Transverse colon (tissue), 4 donors: ENCODE measurements around the gene TSPAN3. TPM values are rescaled to one million over a fixed set of nuclear protein-coding genes. Genes with fewer than 3 reads are reported as not detected.

Source experiments
- DNase-seq: peaks from one replicate; pipeline ENCODE4 v3.0.0-alpha.2; 2019
- H3K27ac ChIP-seq, 4 donors: fragments of 200-600 bp; sonication (generic); 2 replicates each; pipeline ENCODE4 v1.5.1; 2016 to 2018; ENCODE audit warnings: inconsistent platforms in 4 of 4
- H3K27me3 ChIP-seq: fragments of 200-600 bp; sonication (generic); 2 replicates; pipeline ENCODE4 v1.5.1; 2017; ENCODE audit warnings: inconsistent platforms
- H3K36me3 ChIP-seq, 4 donors: fragments of 200-600 bp; sonication (generic); 2 replicates each; pipeline ENCODE4 v1.5.1; 2017 to 2019; ENCODE audit warnings: inconsistent platforms in 4 of 4
- H3K4me1 ChIP-seq, 4 donors: fragments of 200-600 bp; sonication (generic); 2 replicates each; pipeline ENCODE4 v1.5.1; 2017 to 2020; ENCODE audit warnings: inconsistent platforms in 4 of 4
- H3K4me3 ChIP-seq, 4 donors: fragments of 200-600 bp; sonication (generic); 1 replicate in 1 of 4; 2 replicates in 3 of 4; pipeline versions ENCODE4 v1.5.1 to v1.6.1; 2017 to 2019; ENCODE audit warnings: inconsistent platforms in 4 of 4
- H3K9me3 ChIP-seq, 2 donors: fragments of 200-600 bp; sonication (generic); 2 replicates each; pipeline ENCODE4 v1.5.1; 2017 to 2019; ENCODE audit warnings: inconsistent platforms in 2 of 2
- EP300 ChIP-seq: sonication (generic); formaldehyde crosslinking; IDR thresholded peaks from one replicate; pipeline ENCODE4 v1.6.1; 2017; ENCODE audit warnings: antibody characterized with exemption, low read depth
- POLR2A ChIP-seq: fragments of 450-650 bp; IDR thresholded peaks from one replicate; pipeline ENCODE4 v1.6.1; 2016; ENCODE audit warnings: antibody characterized with exemption, mild to moderate bottlenecking, moderate library complexity
- POLR2AphosphoS5 ChIP-seq, 3 donors: sonication (generic); formaldehyde crosslinking; IDR thresholded peaks; one replicate each; pipeline ENCODE4 v1.6.1; 2016; ENCODE audit warnings: antibody characterized with exemption in 3 of 3
- WGBS, 2 donors: methylation state at CpG; one replicate each; pipeline ENCODE4 v1.1.5; 2018; ENCODE audit warnings: low coverage in 1 of 2; 5-methylcytosine and 5-hydroxymethylcytosine counted together
- in situ Hi-C, 4 donors: fragments of 200-750 bp; cut with MboI; loops; one replicate each; pipeline versions ENCODE4 v1.15.0 to v1.15.1; 2017; ENCODE audit warnings: low sequenced_read_pairs in 3 of 4, low pct_ligation_motif_present in 1 of 4, low pct_unique_long_range_greater_than_20kb in 1 of 4
- intact Hi-C: fragments of 100-400 bp; cut with DNase I; formaldehyde crosslinking; loops from one replicate; pipeline ENCODE4 v1.15.1; 2023; ENCODE audit warnings: low total_unique reads
- total RNA-seq, 4 donors: library from RNA; depleted of rRNA; stranded (reverse); fragments of >200 nt; gene quantifications; one replicate each; pipeline ENCODE4 v1.1.0, GENCODE V29; 2016
- TF ChIP-seq, protein P1 (sequence below), 5 experiments: fragments of 200-600 bp in 3 of 5; fragments of 450-650 bp in 2 of 5; sonication (generic) in 3 of 5; IDR thresholded peaks; 1 replicate in 2 of 5; 2 replicates in 3 of 5; pipeline ENCODE4 v1.5.1; 2016 to 2017; ENCODE audit warnings: antibody characterized with exemption in 5 of 5, inconsistent platforms in 3 of 5, mild to moderate bottlenecking in 2 of 5, moderate library complexity in 1 of 5

The TSPAN3 gene
- total RNA-seq, 4 donors from 2014 or later: 365 to 1,069 (median 676) TPM

DNA sequence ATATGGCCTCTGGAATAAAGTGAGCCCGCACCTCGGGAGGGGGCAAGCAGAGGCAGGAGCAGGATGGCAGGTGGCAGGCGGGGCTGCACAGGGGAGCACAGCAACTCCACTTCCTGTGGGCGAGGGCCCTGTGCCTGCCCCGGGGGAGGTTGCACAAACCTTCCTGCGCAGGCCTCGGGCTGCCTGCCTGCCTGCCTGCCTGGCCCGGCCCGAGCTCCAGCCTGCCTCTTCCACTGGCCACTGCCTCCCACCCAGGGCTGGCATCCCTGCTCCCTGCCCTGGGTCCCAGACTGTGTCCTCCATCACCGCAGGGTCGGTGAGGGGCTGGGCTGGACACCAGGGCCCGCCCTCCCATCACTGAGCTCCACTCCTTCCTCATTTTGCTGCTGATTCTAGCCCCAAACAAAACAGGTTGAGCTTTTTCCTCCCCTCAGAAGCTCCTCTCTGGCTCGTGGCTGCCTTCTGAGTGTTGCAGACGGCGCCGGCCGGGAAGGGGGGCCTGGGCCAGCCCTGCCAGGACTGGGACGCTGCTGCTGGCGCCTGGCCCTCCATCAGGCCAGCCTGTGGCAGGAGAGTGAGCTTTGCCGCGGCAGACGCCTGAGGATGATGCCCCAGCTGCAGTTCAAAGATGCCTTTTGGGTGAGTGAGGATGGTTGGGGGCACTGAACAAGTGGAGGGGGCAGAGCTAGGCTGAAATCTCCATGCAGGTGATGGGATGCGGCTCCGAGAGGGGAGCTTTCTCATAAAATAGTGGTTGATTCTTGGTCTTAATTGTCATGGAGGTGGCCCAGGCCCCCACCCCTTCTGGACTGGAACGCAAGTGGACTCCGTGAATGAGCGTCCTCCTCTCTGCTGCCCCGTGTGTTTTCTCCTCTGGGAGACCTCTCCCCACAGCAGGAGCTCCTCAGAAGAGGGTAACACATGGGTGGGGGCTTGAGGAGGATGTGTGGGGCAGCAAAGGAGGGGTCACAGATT, 75.7 kb downstream of the TSPAN3 start, which contains the start of gene PSTPIP1:
PSTPIP1 (plus strand) TSS at position 156 of the 975 bp plus-strand sequence; CDS start at position 604, 448 bp downstream.
- in situ Hi-C loops: no loop called here
- Histone ChIP-seq H3K36me3 (no peaks in the 10 kb centered on the region), H3K4me3 (peak within 1 kb of the TSS in 2 of 4 donors; percentile 29 to 39), H3K27me3 (no peaks in the 10 kb centered on the region), H3K27ac (peak within 1 kb of the TSS; percentile 62 to 77 (median 66)), H3K9me3 (no peaks in the 10 kb centered on the region), H3K4me1 (peaks cover 0 to 17% (median 8%) of the 10 kb centered on the region in 4 donors)
- intact Hi-C loops: no loop called here
- DNase-seq: peak; percentile 51
- TF ChIP-seq EP300: no peak
- peak; percentile 50 for TF ChIP-seq POLR2A
- TF ChIP-seq, protein P1, sequence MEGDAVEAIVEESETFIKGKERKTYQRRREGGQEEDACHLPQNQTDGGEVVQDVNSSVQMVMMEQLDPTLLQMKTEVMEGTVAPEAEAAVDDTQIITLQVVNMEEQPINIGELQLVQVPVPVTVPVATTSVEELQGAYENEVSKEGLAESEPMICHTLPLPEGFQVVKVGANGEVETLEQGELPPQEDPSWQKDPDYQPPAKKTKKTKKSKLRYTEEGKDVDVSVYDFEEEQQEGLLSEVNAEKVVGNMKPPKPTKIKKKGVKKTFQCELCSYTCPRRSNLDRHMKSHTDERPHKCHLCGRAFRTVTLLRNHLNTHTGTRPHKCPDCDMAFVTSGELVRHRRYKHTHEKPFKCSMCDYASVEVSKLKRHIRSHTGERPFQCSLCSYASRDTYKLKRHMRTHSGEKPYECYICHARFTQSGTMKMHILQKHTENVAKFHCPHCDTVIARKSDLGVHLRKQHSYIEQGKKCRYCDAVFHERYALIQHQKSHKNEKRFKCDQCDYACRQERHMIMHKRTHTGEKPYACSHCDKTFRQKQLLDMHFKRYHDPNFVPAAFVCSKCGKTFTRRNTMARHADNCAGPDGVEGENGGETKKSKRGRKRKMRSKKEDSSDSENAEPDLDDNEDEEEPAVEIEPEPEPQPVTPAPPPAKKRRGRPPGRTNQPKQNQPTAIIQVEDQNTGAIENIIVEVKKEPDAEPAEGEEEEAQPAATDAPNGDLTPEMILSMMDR (IDR thresholded peaks at IDR 0.05): no peak
- TF ChIP-seq POLR2AphosphoS5 (IDR thresholded peaks at IDR 0.05): peak in 2 of 3 donors; percentile 41 to 52
- 20 to 46% methylated on average over 1 to 24 of the region's 28 CpGs for WGBS, 2 donors

DNA sequence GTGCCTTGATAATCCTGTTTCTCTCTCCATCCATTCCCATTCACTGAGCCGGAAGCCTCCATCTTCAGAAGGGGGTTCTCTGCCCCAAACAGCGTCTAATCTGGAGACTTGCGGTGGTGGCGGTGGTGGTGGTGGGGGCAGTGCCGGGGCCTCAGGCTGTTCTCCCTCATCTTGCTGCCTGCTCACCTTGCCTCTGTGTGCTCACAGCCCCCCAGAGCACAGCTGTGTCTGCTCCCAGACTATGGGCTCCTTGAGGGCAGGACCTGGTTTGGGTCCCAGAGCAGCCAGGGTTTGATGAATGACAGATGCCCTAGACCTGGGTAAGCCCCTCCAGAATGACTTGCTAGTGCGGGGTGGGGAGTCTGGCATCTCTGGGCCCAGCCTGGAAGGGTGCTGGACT, 76.4 kb downstream of the TSPAN3 start:
- peak; percentile 7 for DNase-seq
- Histone ChIP-seq H3K9me3 (no peaks in the 10 kb centered on the region), H3K36me3 (no peaks in the 10 kb centered on the region), H3K4me1 (peaks cover 0 to 17% (median 8%) of the 10 kb centered on the region in 4 donors), H3K27ac (peak overlapping the region; percentile 62 to 77 (median 66)), H3K27me3 (no peaks in the 10 kb centered on the region), H3K4me3 (no peak overlapping the region)
- WGBS, 2 donors: 89% methylated on average over 6 of the region's 6 CpGs; no CpG with 5 or more reads in 1 of the 2 donors
- in situ Hi-C loops: no loop called here
- no peak for TF ChIP-seq POLR2A
- TF ChIP-seq EP300: no peak
- no peak for TF ChIP-seq POLR2AphosphoS5 (IDR thresholded peaks at IDR 0.05)
- TF ChIP-seq, protein P1 (IDR thresholded peaks at IDR 0.05): no peak
- intact Hi-C loops: no loop called here

DNA sequence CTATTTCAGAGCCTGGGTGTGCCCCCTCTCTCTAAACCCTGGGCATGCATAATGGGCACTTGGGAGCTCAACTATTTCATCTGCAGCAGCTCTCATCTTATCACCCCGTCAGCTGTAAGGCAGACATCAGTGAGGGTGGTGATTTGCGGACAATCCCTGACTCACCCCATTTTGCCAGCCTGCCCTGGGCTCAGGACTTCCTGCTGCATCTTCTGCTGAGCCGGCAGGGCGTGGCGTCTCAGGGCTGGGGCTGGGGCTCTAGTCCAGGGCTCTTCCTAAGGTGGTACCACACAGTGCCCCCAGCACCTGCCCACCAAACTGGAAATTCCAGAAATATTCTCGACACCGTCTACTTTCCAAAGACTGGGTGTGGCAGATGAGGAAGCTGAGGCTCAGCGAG, 76.9 kb downstream of the TSPAN3 start:
- 56% methylated on average over 8 of the region's 8 CpGs; no CpG with 5 or more reads in 1 of the 2 donors for WGBS, 2 donors
- Histone ChIP-seq H3K36me3 (no peaks in the 10 kb centered on the region), H3K9me3 (no peaks in the 10 kb centered on the region), H3K4me3 (no peak overlapping the region), H3K27ac (peak overlapping the region; percentile 62 to 77 (median 66)), H3K4me1 (peaks cover 0 to 17% (median 8%) of the 10 kb centered on the region in 4 donors), H3K27me3 (no peaks in the 10 kb centered on the region)
- TF ChIP-seq, protein P1 (IDR thresholded peaks at IDR 0.05): no peak
- no peak for TF ChIP-seq POLR2AphosphoS5 (IDR thresholded peaks at IDR 0.05)
- no peak for TF ChIP-seq POLR2A
- TF ChIP-seq EP300: no peak
- intact Hi-C loops: no loop called here
- in situ Hi-C loops: no loop called here
- peak; percentile 30 for DNase-seq

DNA sequence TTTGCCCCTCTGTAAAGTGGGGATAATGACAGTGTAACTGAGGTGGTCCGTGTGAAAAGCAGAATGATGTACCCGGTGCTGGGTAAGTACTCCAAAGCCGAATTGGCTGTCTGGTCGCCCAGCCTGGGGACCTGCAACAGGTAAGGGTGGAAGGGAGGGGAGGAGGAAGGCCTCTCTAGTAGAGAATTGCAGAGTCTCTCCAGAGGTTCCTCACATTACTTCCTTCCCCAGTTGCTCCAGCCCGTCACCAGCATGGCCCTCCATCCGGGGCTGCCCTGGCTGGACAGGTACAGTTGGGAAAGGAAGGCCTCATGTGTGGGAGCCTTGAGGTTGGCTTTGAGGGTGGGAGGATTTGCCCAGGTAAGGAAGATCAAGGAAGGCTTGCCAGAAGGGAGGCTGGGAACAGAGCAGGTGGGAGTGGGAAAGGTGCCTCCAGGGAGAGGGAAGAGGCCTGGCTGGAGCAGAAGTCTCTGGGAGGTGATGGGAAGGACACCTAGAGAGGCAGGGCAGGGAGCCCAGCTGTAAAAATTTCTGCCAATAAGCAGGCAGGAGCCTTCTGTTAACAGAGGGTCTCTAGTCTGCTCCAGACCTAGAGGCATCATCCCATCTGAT, 77.7 kb downstream of the TSPAN3 start:
- no peaks in the 10 kb centered on the region for H3K36me3 ChIP-seq
- H3K9me3 ChIP-seq: no peaks in the 10 kb centered on the region
- in situ Hi-C loops (no loop called here), intact Hi-C loops (no loop called here)
- DNase-seq: peak; percentile 6
- peaks cover 0 to 24% (median 8%) of the 10 kb centered on the region in 4 donors for H3K4me1 ChIP-seq
- H3K4me3 ChIP-seq: no peak overlapping the region
- H3K27ac ChIP-seq: no peak overlapping the region
- WGBS, 2 donors: 89% methylated on average over 6 of the region's 6 CpGs; no CpG with 5 or more reads in 1 of the 2 donors
- no peaks in the 10 kb centered on the region for H3K27me3 ChIP-seq
- TF ChIP-seq, protein P1 (IDR thresholded peaks at IDR 0.05): no peak
- no peak for TF ChIP-seq POLR2A
- no peak for TF ChIP-seq EP300
- no peak for TF ChIP-seq POLR2AphosphoS5 (IDR thresholded peaks at IDR 0.05)
